ENCODE data around the gene FAAP100. TPM values are rescaled to one million over a fixed set of nuclear protein-coding genes. Genes with fewer than 3 reads are reported as not detected.
"Not testable (repeated sequence)": the region's sequence is repeated elsewhere in the genome, so short reads cannot be mapped to it uniquely, and the experiment has no call there.

FAAP100 gene
- total RNA-seq, 6 donors from 2014 or later = 22.0 to 70.2 (median 32.5) TPM

GRCh38 chr17:81535007-81535328 lies 17.2 kb downstream of the FAAP100 start:
- no peak overlapping the region for H3K27ac ChIP-seq
- DNase-seq (no peak), ATAC-seq (ENCODE audit: low FRiP score in 2 of 2) (no peak)
- whole genome bisulfite sequencing, 2 donors = 85 to 96% methylated on average over 3 to 5 of the region's 5 CpGs
- TF ChIP-seq EP300 (IDR thresholded peaks at IDR 0.05) (no peak), POLR2AphosphoS5 (IDR thresholded peaks at IDR 0.05) (no peak), CTCF (IDR thresholded peaks at IDR 0.05) (no peak), POLR2A (IDR thresholded peaks at IDR 0.05) (no peak)
- peaks cover 0 to 26% (median 17%) of the 10 kb centered on the region in 4 donors for H3K27me3 ChIP-seq
- H3K4me3 ChIP-seq = no peak overlapping the region
- H3K4me1 ChIP-seq = peaks cover 15 to 21% (median 15%) of the 10 kb centered on the region in 4 donors
- H3K9me3 ChIP-seq = no peaks in the 10 kb centered on the region
- peaks cover 0 to 14% (median 7%) of the 10 kb centered on the region in 4 donors for H3K36me3 ChIP-seq

- TF ChIP-seq CTCF (IDR thresholded peaks at IDR 0.05) (no peak), POLR2A (IDR thresholded peaks at IDR 0.05) (no peak), EP300 (IDR thresholded peaks at IDR 0.05) (no peak), POLR2AphosphoS5 (IDR thresholded peaks at IDR 0.05) (no peak)
- 86 to 100% methylated on average over 1 to 4 of the region's 6 CpGs for WGBS, 2 donors
- Histone ChIP-seq H3K27ac (no peak overlapping the region), H3K36me3 (peaks cover 0 to 8% (median 2%) of the 10 kb centered on the region in 4 donors), H3K4me1 (peaks cover 15 to 21% (median 15%) of the 10 kb centered on the region in 4 donors), H3K9me3 (no peaks in the 10 kb centered on the region), H3K27me3 (peaks cover 0 to 26% (median 17%) of the 10 kb centered on the region in 4 donors), H3K4me3 (no peak overlapping the region)
- DNase-seq = peak in 1 of 2 donors; percentile 46
- no peak for ATAC-seq (ENCODE audit: low FRiP score in 2 of 2)
These were observed 17.8 kb downstream of the FAAP100 start for GRCh38 chr17:81534157-81535006.

- peak in 1 of 2 donors; percentile 50 for DNase-seq
- Histone ChIP-seq H3K27me3 (peaks cover 0 to 26% (median 17%) of the 10 kb centered on the region in 4 donors), H3K36me3 (no peaks in the 10 kb centered on the region), H3K4me1 (peaks cover 15 to 21% (median 15%) of the 10 kb centered on the region in 4 donors), H3K9me3 (no peaks in the 10 kb centered on the region), H3K27ac (no peak overlapping the region), H3K4me3 (no peak overlapping the region)
- WGBS, 2 donors = 67 to 78% methylated on average over 14 to 20 of the region's 21 CpGs
- TF ChIP-seq POLR2AphosphoS5 (IDR thresholded peaks at IDR 0.05) (no peak), EP300 (IDR thresholded peaks at IDR 0.05) (no peak), CTCF (IDR thresholded peaks at IDR 0.05) (no peak), POLR2A (IDR thresholded peaks at IDR 0.05) (no peak)
- no peak for ATAC-seq (ENCODE audit: low FRiP score in 2 of 2)
These were observed 18.6 kb downstream of the FAAP100 start for GRCh38 chr17:81533339-81534141.

GRCh38 chr17:81532490-81533287 lies 19.5 kb downstream of the FAAP100 start:
- no peak for DNase-seq
- no peaks in the 10 kb centered on the region for H3K36me3 ChIP-seq
- no peak for ATAC-seq (ENCODE audit: low FRiP score in 2 of 2)
- H3K4me1 ChIP-seq = peaks cover 18 to 26% (median 20%) of the 10 kb centered on the region in 4 donors
- no peak overlapping the region for H3K27ac ChIP-seq
- peaks cover 0 to 24% (median 15%) of the 10 kb centered on the region in 4 donors for H3K27me3 ChIP-seq
- H3K4me3 ChIP-seq = no peak overlapping the region
- H3K9me3 ChIP-seq = no peaks in the 10 kb centered on the region
- 88 to 90% methylated on average over 9 to 11 of the region's 11 CpGs for WGBS, 2 donors
- TF ChIP-seq EP300 (IDR thresholded peaks at IDR 0.05) = no peak
- no peak for TF ChIP-seq POLR2A (IDR thresholded peaks at IDR 0.05)
- TF ChIP-seq CTCF (IDR thresholded peaks at IDR 0.05) = no peak
- TF ChIP-seq POLR2AphosphoS5 (IDR thresholded peaks at IDR 0.05) = no peak

- H3K36me3 ChIP-seq; H3K4me3 ChIP-seq; ATAC-seq (ENCODE audit: low FRiP score in 2 of 2); DNase-seq; H3K9me3 ChIP-seq; H3K27ac ChIP-seq: not testable (repeated sequence)
- Histone ChIP-seq H3K27me3 (peaks cover 0 to 17% (median 10%) of the 10 kb centered on the region in 4 donors), H3K4me1 (peaks cover 12 to 22% (median 17%) of the 10 kb centered on the region in 4 donors)
- 96 to 97% methylated on average over 3 of the region's 3 CpGs for WGBS, 2 donors
These were observed 20.2 kb downstream of the FAAP100 start for GRCh38 chr17:81531998-81532404.

GRCh38 chr17:81531013-81531412 lies 21.1 kb downstream of the FAAP100 start:
- H3K4me1 ChIP-seq = peaks cover 3 to 12% (median 8%) of the 10 kb centered on the region in 4 donors
- 78 to 80% methylated on average over 6 of the region's 6 CpGs for WGBS, 2 donors
- H3K27me3 ChIP-seq; ATAC-seq (ENCODE audit: low FRiP score in 2 of 2); H3K27ac ChIP-seq; H3K9me3 ChIP-seq; DNase-seq; H3K36me3 ChIP-seq; H3K4me3 ChIP-seq: not testable (repeated sequence)

Data from upper lobe of left lung (tissue), 6 donors.